Measurements from ENCODE around the gene XYLT1.

The XYLT1 gene

GRCh38 chr16:17166095-17166494 is 304.7 kb downstream of the XYLT1 start:
- TF ChIP-seq CTCF (IDR thresholded peaks at IDR 0.05; ENCODE audit: control insufficient read depth, insufficient read depth, low read depth, low read length, missing control alignments) = no peak
- DNase-seq (ENCODE audit: low read depth) = no peak
- no peak overlapping the region for H3K4me3 ChIP-seq (ENCODE audit: control insufficient read depth, low read depth, low read length)

GRCh38 chr16:17162560-17162959 is 308.2 kb downstream of the XYLT1 start:
- H3K4me3 ChIP-seq (ENCODE audit: control insufficient read depth, low read depth, low read length) = no peak overlapping the region
- DNase-seq (ENCODE audit: low read depth) = no peak
- no peak for TF ChIP-seq CTCF (IDR thresholded peaks at IDR 0.05; ENCODE audit: control insufficient read depth, insufficient read depth, low read depth, low read length, missing control alignments)

- no peak for DNase-seq (ENCODE audit: low read depth)
- TF ChIP-seq CTCF (IDR thresholded peaks at IDR 0.05; ENCODE audit: control insufficient read depth, insufficient read depth, low read depth, low read length, missing control alignments) = no peak
Observed at GRCh38 chr16:17160920-17161431, 309.8 kb downstream of the XYLT1 start.

GRCh38 chr16:17160285-17160853 is 310.4 kb downstream of the XYLT1 start:
- no peak for DNase-seq (ENCODE audit: low read depth)
- TF ChIP-seq CTCF (IDR thresholded peaks at IDR 0.05; ENCODE audit: control insufficient read depth, insufficient read depth, low read depth, low read length, missing control alignments) = no peak
- H3K4me3 ChIP-seq (ENCODE audit: control insufficient read depth, low read depth, low read length) = no peak overlapping the region

More at GRCh38 chr16:17160920-17161431, 309.8 kb downstream of the XYLT1 start:
- no peak overlapping the region for H3K4me3 ChIP-seq (ENCODE audit: control insufficient read depth, low read depth, low read length)

GRCh38 chr16:17159617-17160016 is 311.1 kb downstream of the XYLT1 start:
- no peak overlapping the region for H3K4me3 ChIP-seq (ENCODE audit: control insufficient read depth, low read depth, low read length)
- DNase-seq (ENCODE audit: low read depth) = no peak
- no peak for TF ChIP-seq CTCF (IDR thresholded peaks at IDR 0.05; ENCODE audit: control insufficient read depth, insufficient read depth, low read depth, low read length, missing control alignments)

- H3K4me3 ChIP-seq (ENCODE audit: control insufficient read depth, low read depth, low read length) = no peak overlapping the region
- no peak for TF ChIP-seq CTCF (IDR thresholded peaks at IDR 0.05; ENCODE audit: control insufficient read depth, insufficient read depth, low read depth, low read length, missing control alignments)
- no peak for DNase-seq (ENCODE audit: low read depth)
Observed at GRCh38 chr16:17155936-17156335, 314.8 kb downstream of the XYLT1 start.
